ENCODE data around the gene TRPC6.

DNA sequence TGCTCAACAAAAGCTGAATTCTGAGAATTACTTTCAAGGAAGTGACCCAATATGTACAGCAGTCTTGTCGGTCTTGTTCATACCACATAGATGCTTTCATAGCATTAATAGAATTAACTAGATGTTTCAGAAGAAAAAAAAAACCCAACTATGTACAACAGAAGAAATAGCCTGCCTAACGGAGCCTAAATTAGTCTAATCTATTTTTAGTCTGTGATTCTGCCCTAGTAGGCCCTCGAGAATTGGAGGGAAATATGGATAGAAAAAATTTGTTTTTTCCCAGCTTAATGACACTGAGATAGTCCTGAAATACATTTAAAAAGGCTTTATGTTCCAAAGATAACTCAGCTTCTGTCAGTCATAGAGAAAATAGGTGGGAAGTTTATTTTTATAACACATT is 17.1 kb upstream of the TRPC6 start:
- TF ChIP-seq, protein P1, sequence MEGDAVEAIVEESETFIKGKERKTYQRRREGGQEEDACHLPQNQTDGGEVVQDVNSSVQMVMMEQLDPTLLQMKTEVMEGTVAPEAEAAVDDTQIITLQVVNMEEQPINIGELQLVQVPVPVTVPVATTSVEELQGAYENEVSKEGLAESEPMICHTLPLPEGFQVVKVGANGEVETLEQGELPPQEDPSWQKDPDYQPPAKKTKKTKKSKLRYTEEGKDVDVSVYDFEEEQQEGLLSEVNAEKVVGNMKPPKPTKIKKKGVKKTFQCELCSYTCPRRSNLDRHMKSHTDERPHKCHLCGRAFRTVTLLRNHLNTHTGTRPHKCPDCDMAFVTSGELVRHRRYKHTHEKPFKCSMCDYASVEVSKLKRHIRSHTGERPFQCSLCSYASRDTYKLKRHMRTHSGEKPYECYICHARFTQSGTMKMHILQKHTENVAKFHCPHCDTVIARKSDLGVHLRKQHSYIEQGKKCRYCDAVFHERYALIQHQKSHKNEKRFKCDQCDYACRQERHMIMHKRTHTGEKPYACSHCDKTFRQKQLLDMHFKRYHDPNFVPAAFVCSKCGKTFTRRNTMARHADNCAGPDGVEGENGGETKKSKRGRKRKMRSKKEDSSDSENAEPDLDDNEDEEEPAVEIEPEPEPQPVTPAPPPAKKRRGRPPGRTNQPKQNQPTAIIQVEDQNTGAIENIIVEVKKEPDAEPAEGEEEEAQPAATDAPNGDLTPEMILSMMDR (IDR thresholded peaks at IDR 0.05), result no peak
- TF ChIP-seq POLR2A (IDR thresholded peaks at IDR 0.05), result no peak
